Lower leg skin (tissue), 4 donors: Measurements from ENCODE around the gene FILIP1L. TPM values are rescaled to one million over a fixed set of nuclear protein-coding genes. Genes with fewer than 3 reads are reported as not detected.

Source experiments
- DNase-seq, 2 donors: peaks; one replicate each; pipeline ENCODE4 v3.0.0-alpha.2; 2019; ENCODE audit warnings: low spot score in 2 of 2
- H3K4me3 ChIP-seq: fragments of 200-600 bp; sonication (generic); 2 replicates; pipeline ENCODE4 v1.5.1; 2017; ENCODE audit warnings: mild to moderate bottlenecking, low read depth; ENCODE audit not compliant: poor library complexity, severe bottlenecking
- CTCF ChIP-seq, 3 donors: fragments of 450-650 bp; IDR thresholded peaks; one replicate each; pipeline ENCODE4 v1.5.1; 2016; ENCODE audit warnings: antibody characterized with exemption in 3 of 3, mild to moderate bottlenecking in 3 of 3, moderate library complexity in 2 of 3
- POLR2A ChIP-seq, 2 donors: fragments of 450-650 bp; IDR thresholded peaks; one replicate each; pipeline ENCODE4 v1.6.1; 2016 to 2017; ENCODE audit warnings: antibody characterized with exemption in 2 of 2, mild to moderate bottlenecking in 1 of 2, moderate library complexity in 1 of 2
- WGBS, 2 donors: methylation state at CpG; one replicate each; pipeline ENCODE4 v1.1.5; 2018; 5-methylcytosine and 5-hydroxymethylcytosine counted together
- intact Hi-C: fragments of 100-400 bp; cut with DNase I; formaldehyde crosslinking; loops from one replicate; pipeline ENCODE4 v1.15.0; 2023; ENCODE audit warnings: low total_unique reads
- microRNA-seq, 2 donors: library from miRNA; unstranded; fragments of <30 nt; microRNA quantifications; one replicate each; pipeline ENCODE4, GENCODE V29; 2016; ENCODE audit warnings: borderline replicate concordance in 2 of 2, borderline number of aligned reads in 1 of 2
- total RNA-seq, 4 donors: library from RNA; depleted of rRNA; stranded (reverse); fragments of >200 nt; gene quantifications; one replicate each; pipeline ENCODE4 v1.1.0, GENCODE V29; 2016

FILIP1L gene
- total RNA-seq, 4 donors from 2014 or later = 17.5 to 33.9 (median 22.1) TPM

- DNase-seq = no peak
- no peak for TF ChIP-seq CTCF (IDR thresholded peaks at IDR 0.05)
- TF ChIP-seq POLR2A (IDR thresholded peaks at IDR 0.05) = no peak
- intact Hi-C loops = no loop called here
- 86 to 89% methylated on average over 4 of the region's 4 CpGs for WGBS, 2 donors
- no peak overlapping the region for H3K4me3 ChIP-seq
Measured at GRCh38 chr3:99799422-99799821, 314.9 kb downstream of the FILIP1L start.

- WGBS, 2 donors = 95 to 96% methylated on average over 15 of the region's 15 CpGs
- intact Hi-C loops = no loop called here
Measured at GRCh38 chr3:99795573-99795972, 318.7 kb downstream of the FILIP1L start.

GRCh38 chr3:99794485-99794884 lies 319.8 kb downstream of the FILIP1L start:
- DNase-seq = no peak
- TF ChIP-seq POLR2A (IDR thresholded peaks at IDR 0.05) (no peak), CTCF (IDR thresholded peaks at IDR 0.05) (no peak)
- 89 to 91% methylated on average over 8 of the region's 8 CpGs for WGBS, 2 donors
- intact Hi-C loops = no loop called here
- no peak overlapping the region for H3K4me3 ChIP-seq

More at GRCh38 chr3:99795573-99795972, 318.7 kb downstream of the FILIP1L start:
- DNase-seq = no peak
- no peak overlapping the region for H3K4me3 ChIP-seq
- no peak for TF ChIP-seq POLR2A (IDR thresholded peaks at IDR 0.05)
- TF ChIP-seq CTCF (IDR thresholded peaks at IDR 0.05) = no peak

- WGBS, 2 donors = 18 to 22% methylated on average over 3 of the region's 3 CpGs
- intact Hi-C loops = no loop called here
- H3K4me3 ChIP-seq = no peak overlapping the region
- no peak for DNase-seq
- TF ChIP-seq CTCF (IDR thresholded peaks at IDR 0.05) (no peak), POLR2A (IDR thresholded peaks at IDR 0.05) (no peak)
Measured at GRCh38 chr3:99789011-99789721, 325.1 kb downstream of the FILIP1L start.

Small RNAs within 50 kb of the gene (microRNA-seq; reads per million reads assigned to microRNA genes)
- gene MIR3921 = 0 reads per million in 2 donors

Other genes with a start within 250 kb of the FILIP1L start
- 10 to 100 TPM; 28.3 to 37.7 (median 35.9) TPM for gene TBC1D23, start 146.5 kb upstream of the FILIP1L start, total RNA-seq
- 10 to 100 TPM; 21.8 to 46.1 (median 35.0) TPM for gene NIT2, start 220.3 kb upstream of the FILIP1L start, total RNA-seq